ENCODE measurements around the gene SH3PXD2B. TPM values are rescaled to one million over a fixed set of nuclear protein-coding genes. Genes with fewer than 3 reads are reported as not detected.
A peak's percentile ranks its signal among the peaks of the same experiment; 100 is the strongest.
"Not testable (repeated sequence)": the region's sequence is repeated elsewhere in the genome, so short reads cannot be mapped to it uniquely, and the experiment has no call there.

Gene SH3PXD2B
- total RNA-seq, 3 donors from 2014 or later = 35.3 to 118 (median 43.9) TPM

- H3K4me3 ChIP-seq = no peak overlapping the region
- peak overlapping the region; percentile 81 to 85 for H3K27ac ChIP-seq
- no peaks in the 10 kb centered on the region for H3K36me3 ChIP-seq
- H3K27me3 ChIP-seq = no peaks in the 10 kb centered on the region
- intact Hi-C loops (cut with DNase I; ENCODE audit: low total_unique reads) = loop anchor here (1.0 kb wide), 1 partner anchor 47 kb away; no protein-coding TSS in a partner anchor
- peaks cover 9 to 34% of the 10 kb centered on the region in 2 donors for H3K4me1 ChIP-seq
- no peaks in the 10 kb centered on the region for H3K9me3 ChIP-seq
- no peak for DNase-seq (ENCODE audit: low spot score in 2 of 2)
- TF ChIP-seq CTCF (IDR thresholded peaks at IDR 0.05) = no peak
- no peak for TF ChIP-seq POLR2AphosphoS5 (IDR thresholded peaks at IDR 0.05)
- TF ChIP-seq POLR2A (IDR thresholded peaks at IDR 0.05) = no peak
These were observed 40.6 kb downstream of the SH3PXD2B start for GRCh38 chr5:172413601-172414171.

DNA sequence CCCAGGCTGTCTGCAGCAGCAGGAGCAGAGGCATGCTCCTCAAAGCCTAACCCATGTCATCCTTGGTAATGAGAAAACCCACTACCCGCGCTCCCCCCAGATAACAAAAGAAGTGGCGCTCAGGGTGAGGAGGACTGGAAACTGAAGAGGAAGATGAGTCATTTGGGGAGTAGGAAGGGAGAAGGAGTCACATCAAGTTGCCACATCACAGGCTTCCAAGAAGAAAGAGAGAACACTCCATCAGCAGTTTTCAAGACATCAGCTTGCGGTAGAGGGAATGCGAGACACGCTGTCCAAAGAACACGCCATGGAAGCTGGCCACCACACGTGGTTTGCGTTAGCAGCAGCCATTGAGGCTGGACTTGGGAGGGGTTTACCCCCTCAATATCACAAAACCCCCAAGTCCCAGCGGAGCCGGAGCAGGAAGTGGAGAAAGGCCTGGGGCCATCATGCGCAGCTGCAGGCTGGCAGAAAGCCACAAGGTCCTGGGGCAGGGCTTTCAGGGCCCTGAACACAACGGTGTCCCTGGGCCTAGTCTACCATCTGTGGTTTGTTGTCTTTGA is 41.5 kb downstream of the SH3PXD2B start:
- DNase-seq (ENCODE audit: low spot score in 2 of 2) = peak; percentile 60 to 73
- H3K27ac ChIP-seq = peak overlapping the region; percentile 81 to 91
- H3K4me3 ChIP-seq = peak overlapping the region in 1 of 3 donors; percentile 19
- TF ChIP-seq POLR2AphosphoS5 (IDR thresholded peaks at IDR 0.05) (peak; percentile 87 to 99 (median 89)), CTCF (IDR thresholded peaks at IDR 0.05) (no peak), POLR2A (IDR thresholded peaks at IDR 0.05) (no peak)
- no peaks in the 10 kb centered on the region for H3K9me3 ChIP-seq
- intact Hi-C loops (cut with DNase I; ENCODE audit: low total_unique reads) = no loop called here
- H3K4me1 ChIP-seq = peaks cover 5 to 26% of the 10 kb centered on the region in 2 donors
- no peaks in the 10 kb centered on the region for H3K36me3 ChIP-seq
- no peaks in the 10 kb centered on the region for H3K27me3 ChIP-seq

DNA sequence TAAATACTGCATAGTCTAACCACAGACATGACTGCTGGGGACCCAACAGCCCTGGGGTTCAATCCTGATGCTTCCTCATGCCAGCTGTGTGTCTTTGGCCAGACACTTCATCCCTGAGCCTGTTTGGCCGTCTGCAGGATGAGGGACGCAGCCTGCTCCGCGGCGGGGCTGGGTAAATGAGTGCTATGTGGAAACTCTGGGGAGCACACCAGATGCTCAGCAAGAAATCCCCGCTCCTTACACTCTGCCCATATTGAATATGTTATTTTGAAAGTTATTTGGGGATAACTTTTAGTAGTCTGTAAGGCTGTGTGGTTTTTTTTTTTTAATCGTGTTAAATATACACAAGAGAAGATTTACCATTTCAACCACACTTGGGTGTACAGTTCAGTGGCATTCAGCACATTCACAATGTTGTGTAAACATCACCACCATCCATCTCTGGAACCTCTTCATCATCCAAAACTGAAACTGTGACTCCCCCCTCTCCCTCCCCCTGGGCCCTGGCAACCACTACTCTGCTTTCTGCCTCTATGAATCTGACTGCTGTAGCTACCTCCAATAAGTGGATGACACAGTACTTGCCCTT is 42.7 kb downstream of the SH3PXD2B start:
- Histone ChIP-seq H3K4me3 (no peak overlapping the region), H3K9me3 (no peaks in the 10 kb centered on the region), H3K36me3 (no peaks in the 10 kb centered on the region), H3K27me3 (no peaks in the 10 kb centered on the region), H3K27ac (peak overlapping the region; percentile 81 to 91), H3K4me1 (peaks cover 5 to 30% of the 10 kb centered on the region in 2 donors)
- TF ChIP-seq POLR2AphosphoS5 (IDR thresholded peaks at IDR 0.05) = no peak
- TF ChIP-seq CTCF (IDR thresholded peaks at IDR 0.05) = no peak
- DNase-seq (ENCODE audit: low spot score in 2 of 2) = peak in 1 of 2 donors; percentile 52
- intact Hi-C loops (cut with DNase I; ENCODE audit: low total_unique reads) = no loop called here

GRCh38 chr5:172410662-172411483 is 43.5 kb downstream of the SH3PXD2B start:
- H3K4me1 ChIP-seq = peaks cover 5 to 30% of the 10 kb centered on the region in 2 donors
- no peak for DNase-seq (ENCODE audit: low spot score in 2 of 2)
- H3K27ac ChIP-seq = peak overlapping the region; percentile 81 to 91
- intact Hi-C loops (cut with DNase I; ENCODE audit: low total_unique reads) = no loop called here
- TF ChIP-seq POLR2AphosphoS5 (IDR thresholded peaks at IDR 0.05) (peak in 1 of 3 donors; percentile 40), POLR2A (IDR thresholded peaks at IDR 0.05) (no peak)
- H3K27me3 ChIP-seq = no peaks in the 10 kb centered on the region
- no peak overlapping the region for H3K4me3 ChIP-seq
- H3K36me3 ChIP-seq = no peaks in the 10 kb centered on the region
- H3K9me3 ChIP-seq = no peaks in the 10 kb centered on the region

DNA sequence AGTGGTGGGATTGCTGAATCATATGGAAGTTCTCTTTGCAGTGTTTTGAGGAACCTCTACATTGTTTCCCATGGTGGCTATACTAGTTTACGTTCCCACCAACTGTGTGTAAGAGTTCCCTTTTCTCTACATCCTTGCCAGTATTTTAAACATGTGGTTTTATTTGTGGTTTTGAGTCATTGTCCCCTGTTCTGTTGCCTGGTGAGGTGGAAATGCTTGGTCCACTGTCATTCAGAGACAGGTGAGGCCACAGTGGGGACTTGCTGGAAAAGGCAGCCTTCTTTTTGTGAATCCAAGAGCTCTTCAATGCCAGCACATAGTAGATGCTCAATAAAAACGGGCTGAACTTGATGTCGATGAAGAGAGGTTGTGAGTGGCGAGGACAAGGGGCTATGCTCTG is 44.2 kb downstream of the SH3PXD2B start:
- no peaks in the 10 kb centered on the region for H3K36me3 ChIP-seq
- H3K9me3 ChIP-seq = no peaks in the 10 kb centered on the region
- no peak overlapping the region for H3K4me3 ChIP-seq
- no peak for DNase-seq (ENCODE audit: low spot score in 2 of 2)
- H3K27ac ChIP-seq = peak overlapping the region; percentile 74 to 81
- no peak for TF ChIP-seq POLR2A (IDR thresholded peaks at IDR 0.05)
- TF ChIP-seq CTCF (IDR thresholded peaks at IDR 0.05) = no peak
- no peak for TF ChIP-seq POLR2AphosphoS5 (IDR thresholded peaks at IDR 0.05)
- no peaks in the 10 kb centered on the region for H3K27me3 ChIP-seq
- intact Hi-C loops (cut with DNase I; ENCODE audit: low total_unique reads) = no loop called here
- peaks cover 5 to 30% of the 10 kb centered on the region in 2 donors for H3K4me1 ChIP-seq

- H3K36me3 ChIP-seq; DNase-seq (ENCODE audit: low spot score in 2 of 2); H3K4me3 ChIP-seq; H3K9me3 ChIP-seq; H3K27me3 ChIP-seq; intact Hi-C loops (cut with DNase I; ENCODE audit: low total_unique reads): not testable (repeated sequence)
- Histone ChIP-seq H3K27ac (peak overlapping the region; percentile 74 to 81), H3K4me1 (peaks cover under 1 to 27% of the 10 kb centered on the region in 2 donors)
These were observed 44.8 kb downstream of the SH3PXD2B start for GRCh38 chr5:172409477-172409876.
